ENCODE measurements around the gene TSTD1. TPM values are rescaled to one million over a fixed set of nuclear protein-coding genes. Genes with fewer than 3 reads are reported as not detected.

Gene TSTD1
- total RNA-seq, 4 donors from 2014 or later, result 8.6 to 52.6 (median 16.8) TPM

Other genes starting within 250 kb of the TSTD1 start
- not detected for gene LY9, start 242.8 kb downstream of the TSTD1 start, total RNA-seq
- gene CD244, start 176.1 kb downstream of the TSTD1 start, total RNA-seq, result not detected
- under 1 TPM in 1 of 4 donors, not detected in 3; 0.61 TPM for gene ITLN1, start 153.8 kb downstream of the TSTD1 start, total RNA-seq
- not detected for gene ITLN2, start 84.2 kb downstream of the TSTD1 start, total RNA-seq
- 1 to 10 TPM; 3.1 to 6.0 (median 5.3) TPM for gene F11R, start 17.8 kb downstream of the TSTD1 start, total RNA-seq
- gene USF1, start 7.0 kb upstream of the TSTD1 start, total RNA-seq, result 10 to 100 TPM; 41.9 to 55.1 (median 49.1) TPM
- 1 to 10 TPM in 2 of 4 donors, under 1 TPM in 2; 0.61 to 1.6 (median 1.0) TPM for gene ARHGAP30, start 30.9 kb upstream of the TSTD1 start, total RNA-seq
- gene NECTIN4, start 50.6 kb upstream of the TSTD1 start, total RNA-seq, result not detected
- gene KLHDC9, start 59.4 kb upstream of the TSTD1 start, total RNA-seq, result 1 to 10 TPM in 2 of 4 donors, under 1 TPM in 2; 0.89 to 2.4 (median 1.3) TPM
- gene PFDN2, start 79.1 kb upstream of the TSTD1 start, total RNA-seq, result 100 to 1,000 TPM in 1 of 4 donors, 10 to 100 TPM in 3; 62.4 to 106 (median 74.1) TPM
- gene NIT1, start 79.1 kb upstream of the TSTD1 start, total RNA-seq, result 10 to 100 TPM; 16.1 to 20.4 (median 17.9) TPM
- gene DEDD, start 93.7 kb upstream of the TSTD1 start, total RNA-seq, result 10 to 100 TPM; 40.2 to 60.2 (median 46.3) TPM
- 10 to 100 TPM; 57.9 to 66.7 (median 63.5) TPM for gene UFC1, start 115.0 kb upstream of the TSTD1 start, total RNA-seq
- gene USP21, start 120.5 kb upstream of the TSTD1 start, total RNA-seq, result 10 to 100 TPM; 16.5 to 20.8 (median 18.0) TPM
- gene PPOX, start 127.5 kb upstream of the TSTD1 start, total RNA-seq, result 10 to 100 TPM in 2 of 4 donors, 1 to 10 TPM in 2; 4.0 to 14.7 (median 7.3) TPM
- gene B4GALT3, start 138.5 kb upstream of the TSTD1 start, total RNA-seq, result 10 to 100 TPM; 35.5 to 47.7 (median 43.7) TPM
- gene ADAMTS4, start 160.1 kb upstream of the TSTD1 start, total RNA-seq, result 10 to 100 TPM in 1 of 4 donors, 1 to 10 TPM in 3; 1.2 to 12.4 (median 5.2) TPM
- 100 to 1,000 TPM; 206 to 260 (median 226) TPM for gene NDUFS2, start 163.4 kb upstream of the TSTD1 start, total RNA-seq
- 10 to 100 TPM in 3 of 4 donors, 1 to 10 TPM in 1; 4.2 to 20.4 (median 18.5) TPM for gene FCER1G, start 176.3 kb upstream of the TSTD1 start, total RNA-seq
- gene APOA2, start 184.7 kb upstream of the TSTD1 start, total RNA-seq, result 10 to 100 TPM in 2 of 4 donors, not detected in 2; 22.2 to 57.8 TPM
- 10 to 100 TPM in 3 of 4 donors, 1 to 10 TPM in 1; 8.3 to 22.7 (median 16.9) TPM for gene TOMM40L, start 187.1 kb upstream of the TSTD1 start, total RNA-seq
- gene NR1I3, start 199.2 kb upstream of the TSTD1 start, total RNA-seq, result not detected
- not detected for gene PCP4L1, start 219.8 kb upstream of the TSTD1 start, total RNA-seq

Measured in gastrocnemius medialis (tissue), 4 donors.